Thyroid gland (tissue), 4 donors: Measurements from ENCODE around the gene EHD3. TPM values are rescaled to one million over a fixed set of nuclear protein-coding genes. Genes with fewer than 3 reads are reported as not detected.

Experiments
- DNase-seq, 2 donors: peaks; one replicate each; pipeline ENCODE4 v3.0.0-alpha.2; 2019
- H3K27ac ChIP-seq, 3 donors: fragments of 200-600 bp; sonication (generic); 1 replicate in 2 of 3; 2 replicates in 1 of 3; pipeline ENCODE4 v1.5.1; 2016 to 2019; ENCODE audit warnings: mild to moderate bottlenecking in 1 of 3, moderate library complexity in 1 of 3
- H3K27me3 ChIP-seq: fragments of 200-600 bp; sonication (generic); one replicate; pipeline ENCODE4 v1.5.1; 2019
- H3K36me3 ChIP-seq, 2 donors: fragments of 200-600 bp; sonication (generic); one replicate each; pipeline ENCODE4 v1.5.1; 2016 to 2019
- H3K4me1 ChIP-seq, 2 donors: fragments of 200-600 bp; sonication (generic); one replicate each; pipeline ENCODE4 v1.5.1; 2017 to 2019
- H3K4me3 ChIP-seq, 3 donors: fragments of 200-600 bp; sonication (generic); replicated peaks in 1 of 3; 1 replicate in 2 of 3; 2 replicates in 1 of 3; pipeline ENCODE4 v1.5.1; 2016; ENCODE audit warnings: mild to moderate bottlenecking in 1 of 3
- H3K9me3 ChIP-seq: fragments of 200-600 bp; sonication (generic); one replicate; pipeline ENCODE4 v1.5.1; 2017
- CTCF ChIP-seq, 6 experiments: fragments of 200-600 bp in 3 of 6; fragments of 450-650 bp in 3 of 6; sonication (generic) in 3 of 6; IDR thresholded peaks; one replicate each; pipeline ENCODE4 v1.5.1; 2016 to 2019; ENCODE audit warnings: antibody characterized with exemption in 6 of 6, mild to moderate bottlenecking in 2 of 6, inconsistent platforms in 1 of 6, moderate library complexity in 1 of 6
- POLR2A ChIP-seq, 2 donors: fragments of 450-650 bp; IDR thresholded peaks; one replicate each; pipeline ENCODE4 v1.6.1; 2017; ENCODE audit warnings: antibody characterized with exemption in 2 of 2, mild to moderate bottlenecking in 2 of 2, moderate library complexity in 1 of 2
- WGBS, 2 donors: methylation state at CpG; one replicate each; pipeline ENCODE4 v1.1.5; 2017; 5-methylcytosine and 5-hydroxymethylcytosine counted together
- intact Hi-C: fragments of 100-400 bp; cut with DNase I; formaldehyde crosslinking; loops from one replicate; pipeline ENCODE4 v1.15.1; 2023
- total RNA-seq, 4 donors: library from RNA; depleted of rRNA; stranded (reverse); fragments of >200 nt; gene quantifications; one replicate each; pipeline ENCODE4 v1.2.3, GENCODE V29; 2016

The EHD3 gene
- total RNA-seq, 4 donors from 2014 or later, result 4.2 to 9.2 (median 5.5) TPM

- WGBS, 2 donors, result 30 to 33% methylated on average over 2 of the region's 2 CpGs
Measured at GRCh38 chr2:31207790-31208189, 26.2 kb upstream of the EHD3 start.

GRCh38 chr2:31208240-31208639, 25.7 kb upstream of the EHD3 start:
- DNase-seq, result no peak
- H3K36me3 ChIP-seq, result no peaks in the 10 kb centered on the region
- intact Hi-C loops, result no loop called here
- no peak overlapping the region for H3K27ac ChIP-seq
- 95 to 100% methylated on average over 1 of the region's 1 CpG for WGBS, 2 donors
- H3K4me1 ChIP-seq, result no peaks in the 10 kb centered on the region
- no peak for TF ChIP-seq CTCF (IDR thresholded peaks at IDR 0.05)
- TF ChIP-seq POLR2A (IDR thresholded peaks at IDR 0.05), result no peak
- no peaks in the 10 kb centered on the region for H3K9me3 ChIP-seq
- no peak overlapping the region for H3K4me3 ChIP-seq
- H3K27me3 ChIP-seq, result no peaks in the 10 kb centered on the region

More at GRCh38 chr2:31207790-31208189, 26.2 kb upstream of the EHD3 start:
- Histone ChIP-seq H3K27ac (no peak overlapping the region), H3K27me3 (no peaks in the 10 kb centered on the region), H3K36me3 (no peaks in the 10 kb centered on the region), H3K9me3 (no peaks in the 10 kb centered on the region), H3K4me1 (no peaks in the 10 kb centered on the region), H3K4me3 (no peak overlapping the region)
- no peak for DNase-seq
- TF ChIP-seq POLR2A (IDR thresholded peaks at IDR 0.05) (no peak), CTCF (IDR thresholded peaks at IDR 0.05) (no peak)
- intact Hi-C loops, result no loop called here

- no peaks in the 10 kb centered on the region for H3K4me1 ChIP-seq
- no peak for DNase-seq
- H3K9me3 ChIP-seq, result no peaks in the 10 kb centered on the region
- intact Hi-C loops, result no loop called here
- no peak overlapping the region for H3K4me3 ChIP-seq
- 72 to 75% methylated on average over 9 of the region's 9 CpGs for WGBS, 2 donors
- no peaks in the 10 kb centered on the region for H3K36me3 ChIP-seq
- TF ChIP-seq POLR2A (IDR thresholded peaks at IDR 0.05) (no peak), CTCF (IDR thresholded peaks at IDR 0.05) (no peak)
- no peak overlapping the region for H3K27ac ChIP-seq
- H3K27me3 ChIP-seq, result no peaks in the 10 kb centered on the region
Measured at GRCh38 chr2:31212659-31213600, 21.0 kb upstream of the EHD3 start.

GRCh38 chr2:31213601-31214443, 20.1 kb upstream of the EHD3 start:
- TF ChIP-seq CTCF (IDR thresholded peaks at IDR 0.05) (no peak), POLR2A (IDR thresholded peaks at IDR 0.05) (no peak)
- 16 to 44% methylated on average over 4 of the region's 4 CpGs for WGBS, 2 donors
- Histone ChIP-seq H3K9me3 (no peaks in the 10 kb centered on the region), H3K4me3 (no peak overlapping the region), H3K27me3 (no peaks in the 10 kb centered on the region), H3K27ac (no peak overlapping the region), H3K4me1 (no peaks in the 10 kb centered on the region), H3K36me3 (no peaks in the 10 kb centered on the region)
- intact Hi-C loops, result no loop called here
- no peak for DNase-seq
